CD14-positive monocyte (primary cell): Measurements from ENCODE around the gene TP53RK. TPM values are rescaled to one million over a fixed set of nuclear protein-coding genes. Genes with fewer than 3 reads are reported as not detected.

Experiments
- DNase-seq, 3 donors: peaks; one replicate each; pipeline ENCODE4 v3.0.0-alpha.2; 2011 to 2022
- H2AFZ ChIP-seq: 2 replicates; pipeline ENCODE4 v1.6.0; 2012; ENCODE audit warnings: mild to moderate bottlenecking, low read depth, low read length, inconsistent platforms; ENCODE audit not compliant: insufficient read depth, poor library complexity, severe bottlenecking
- H3K27ac ChIP-seq, 2 donors: 1 replicate in 1 of 2; 2 replicates in 1 of 2; pipeline ENCODE4 v1.5.1; 2012 to 2013; ENCODE audit warnings: low read length in 2 of 2, control low read depth in 1 of 2, inconsistent platforms in 1 of 2, low read depth in 1 of 2, mild to moderate bottlenecking in 1 of 2
- H3K27me3 ChIP-seq, 2 donors: one replicate each; pipeline versions ENCODE4 v1.6.0 to v1.6.1; 2011 to 2013; ENCODE audit warnings: low read length in 2 of 2; ENCODE audit not compliant: control insufficient read depth in 2 of 2, insufficient read depth in 2 of 2
- H3K36me3 ChIP-seq, 2 donors: replicated peaks in 1 of 2; 1 replicate in 1 of 2; 2 replicates in 1 of 2; pipeline versions ENCODE4 v1.5.1 to v1.6.1; 2012 to 2013; ENCODE audit warnings: low read length in 2 of 2, control low read depth in 1 of 2, inconsistent platforms in 1 of 2, mild to moderate bottlenecking in 1 of 2; ENCODE audit not compliant: insufficient read depth in 2 of 2, control insufficient read depth in 1 of 2
- H3K4me1 ChIP-seq, 2 donors: 1 replicate in 1 of 2; 2 replicates in 1 of 2; pipeline versions ENCODE4 v1.5.1 to v1.6.1; 2012 to 2013; ENCODE audit warnings: low read length in 2 of 2, control low read depth in 1 of 2, inconsistent platforms in 1 of 2, mild to moderate bottlenecking in 1 of 2, moderate library complexity in 1 of 2; ENCODE audit not compliant: insufficient read depth in 2 of 2, control insufficient read depth in 1 of 2
- H3K4me2 ChIP-seq: replicated peaks from 2 replicates; pipeline ENCODE3; 2012; ENCODE audit warnings: low read length, moderate library complexity, mild to moderate bottlenecking; ENCODE audit not compliant: poor library complexity, severe bottlenecking; ENCODE audit errors: extremely low read depth
- H3K4me3 ChIP-seq, 3 experiments: fragments of 200-600 bp in 1 of 3; sonication (generic) in 1 of 3; replicated peaks in 1 of 3; 1 replicate in 2 of 3; 2 replicates in 1 of 3; pipeline ENCODE4 v1.5.1; 2011 to 2013; ENCODE audit warnings: low read length in 3 of 3, mild to moderate bottlenecking in 3 of 3, control low read depth in 2 of 3, low read depth in 2 of 3, inconsistent platforms in 1 of 3, moderate library complexity in 1 of 3
- H3K79me2 ChIP-seq: 2 replicates; pipeline ENCODE4 v1.6.0; 2012; ENCODE audit warnings: mild to moderate bottlenecking, control low read depth, inconsistent platforms, low read length, moderate library complexity; ENCODE audit not compliant: insufficient read depth
- H3K9ac ChIP-seq: 2 replicates; pipeline ENCODE4 v1.6.0; 2017; ENCODE audit warnings: low read length, mild to moderate bottlenecking; ENCODE audit not compliant: insufficient read depth, poor library complexity, severe bottlenecking
- H3K9me3 ChIP-seq, 2 donors: replicated peaks in 1 of 2; 1 replicate in 1 of 2; 2 replicates in 1 of 2; pipeline versions ENCODE4 v1.5.1 to v1.6.1; 2012 to 2013; ENCODE audit warnings: low read length in 2 of 2, control low read depth in 1 of 2; ENCODE audit not compliant: control insufficient read depth in 1 of 2, insufficient read depth in 1 of 2
- H4K20me1 ChIP-seq: 2 replicates; pipeline ENCODE4 v1.6.0; 2012; ENCODE audit warnings: mild to moderate bottlenecking, low read length, control low read depth, moderate library complexity; ENCODE audit not compliant: insufficient read depth
- H3K27ac Mint-ChIP-seq, 7 donors: one replicate each; pipeline ENCODE4 v1.8.0; 2020; ENCODE audit warnings: mild to moderate bottlenecking in 7 of 7, mixed read lengths in 7 of 7, moderate library complexity in 6 of 7, inconsistent platforms in 2 of 7
- H3K27me3 Mint-ChIP-seq, 3 donors: one replicate each; pipeline ENCODE4 v1.8.0; 2021 to 2022; ENCODE audit warnings: low read depth in 3 of 3, mild to moderate bottlenecking in 3 of 3, mixed read lengths in 3 of 3, moderate library complexity in 3 of 3, inconsistent platforms in 1 of 3
- H3K36me3 Mint-ChIP-seq, 2 donors: one replicate each; pipeline ENCODE4 v1.8.0; 2020; ENCODE audit warnings: mixed read lengths in 2 of 2, inconsistent platforms in 1 of 2, mild to moderate bottlenecking in 1 of 2
- H3K4me1 Mint-ChIP-seq: one replicate; pipeline ENCODE4 v1.8.0; 2020; ENCODE audit warnings: mild to moderate bottlenecking, mixed read lengths
- H3K4me3 Mint-ChIP-seq, 2 donors: one replicate each; pipeline ENCODE4 v1.8.0; 2020; ENCODE audit warnings: mild to moderate bottlenecking in 2 of 2, mixed read lengths in 2 of 2, moderate library complexity in 1 of 2
- H3K9me3 Mint-ChIP-seq, 7 donors: one replicate each; pipeline ENCODE4 v1.8.0; 2020 to 2022; ENCODE audit warnings: mixed read lengths in 7 of 7, mild to moderate bottlenecking in 6 of 7, moderate library complexity in 6 of 7, inconsistent platforms in 2 of 7
- CTCF ChIP-seq: fragments of 200-600 bp; IDR thresholded peaks from one replicate; pipeline ENCODE4 v1.8.0; 2022; ENCODE audit warnings: antibody characterized with exemption, mild to moderate bottlenecking
- WGBS: methylation state at CpG from one replicate; pipeline ENCODE4 v1.1.5; 2013; ENCODE audit warnings: missing lambda C conversion rate; ENCODE audit not compliant: insufficient coverage; 5-methylcytosine and 5-hydroxymethylcytosine counted together
- intact Hi-C, 2 donors: fragments of 100-400 bp; cut with micrococcal nuclease; formaldehyde crosslinking; loops; one replicate each; pipeline versions ENCODE4 v1.15.0 to v1.15.1; 2023
- polyA plus RNA-seq, 3 donors: library from polyadenylated mRNA; depleted of rRNA in 1 of 3; unstranded in 2 of 3; stranded (reverse) in 1 of 3; fragments of 300-500 nt in 2 of 3; fragments of >200 nt in 1 of 3; fragmentation: Illumina TruSeq in 2 of 3; gene quantifications; 1 replicate in 2 of 3; 2 replicates in 1 of 3; pipeline ENCODE4 v1.2.3, GENCODE V29; 2012 to 2021

TP53RK gene
- polyA plus RNA-seq, 3 donors: 1.4 to 10.9 (median 9.5) TPM

GRCh38 chr20:46637020-46637419 lies 52.2 kb downstream of the TP53RK start:
- DNase-seq: no peak
- TF ChIP-seq CTCF: no peak
- no peaks in the 10 kb centered on the region for H3K79me2 ChIP-seq

GRCh38 chr20:46636514-46636913 lies 52.7 kb downstream of the TP53RK start:
- H3K4me1 Mint-ChIP-seq: peaks cover 10% of the 10 kb centered on the region
- Histone ChIP-seq H3K27me3 (no peaks in the 10 kb centered on the region), H3K4me3 (no peak overlapping the region), H3K27ac (no peak overlapping the region), H3K4me1 (peaks cover 6 to 7% of the 10 kb centered on the region in 2 donors), H3K79me2 (no peaks in the 10 kb centered on the region), H3K9ac (no peak overlapping the region), H3K36me3 (no peaks in the 10 kb centered on the region), H3K9me3 (no peaks in the 10 kb centered on the region), H4K20me1 (no peaks in the 10 kb centered on the region), H2AFZ (no peak overlapping the region), H3K4me2 (no peak overlapping the region)
- no peak for DNase-seq
- H3K27ac Mint-ChIP-seq: no peak overlapping the region
- H3K4me3 Mint-ChIP-seq: no peak overlapping the region
- peaks cover 0 to 4% (median 0%) of the 10 kb centered on the region in 7 donors for H3K9me3 Mint-ChIP-seq
- no peaks in the 10 kb centered on the region for H3K36me3 Mint-ChIP-seq
- no peak for TF ChIP-seq CTCF
- intact Hi-C loops: no loop called here
- WGBS: 82% methylated on average over 3 of the region's 4 CpGs
- peaks cover 4 to 9% (median 9%) of the 10 kb centered on the region in 3 donors for H3K27me3 Mint-ChIP-seq

More at GRCh38 chr20:46637020-46637419, 52.2 kb downstream of the TP53RK start:
- WGBS: 95% methylated on average over 10 of the region's 11 CpGs
- no peaks in the 10 kb centered on the region for H3K36me3 ChIP-seq
- Mint-ChIP-seq H3K36me3 (no peaks in the 10 kb centered on the region), H3K4me3 (no peak overlapping the region), H3K9me3 (peaks cover 0 to 4% (median 0%) of the 10 kb centered on the region in 7 donors), H3K27ac (no peak overlapping the region), H3K4me1 (peaks cover 6% of the 10 kb centered on the region), H3K27me3 (peaks cover 6 to 9% (median 9%) of the 10 kb centered on the region in 3 donors)
- no peak overlapping the region for H3K4me3 ChIP-seq
- H2AFZ ChIP-seq: no peak overlapping the region
- no peaks in the 10 kb centered on the region for H4K20me1 ChIP-seq
- H3K9ac ChIP-seq: no peak overlapping the region
- no peak overlapping the region for H3K27ac ChIP-seq
- H3K27me3 ChIP-seq: no peaks in the 10 kb centered on the region
- intact Hi-C loops: no loop called here
- H3K9me3 ChIP-seq: no peaks in the 10 kb centered on the region
- no peak overlapping the region for H3K4me2 ChIP-seq
- peaks cover 1 to 2% of the 10 kb centered on the region in 2 donors for H3K4me1 ChIP-seq
